ENCODE data around the gene KRT4. TPM values are rescaled to one million over a fixed set of nuclear protein-coding genes. Genes with fewer than 3 reads are reported as not detected.
A peak's percentile ranks its signal among the peaks of the same experiment; 100 is the strongest.

KRT4 gene
- total and polyA plus RNA-seq, 2 experiments from 2014 or later, result not detected

DNA sequence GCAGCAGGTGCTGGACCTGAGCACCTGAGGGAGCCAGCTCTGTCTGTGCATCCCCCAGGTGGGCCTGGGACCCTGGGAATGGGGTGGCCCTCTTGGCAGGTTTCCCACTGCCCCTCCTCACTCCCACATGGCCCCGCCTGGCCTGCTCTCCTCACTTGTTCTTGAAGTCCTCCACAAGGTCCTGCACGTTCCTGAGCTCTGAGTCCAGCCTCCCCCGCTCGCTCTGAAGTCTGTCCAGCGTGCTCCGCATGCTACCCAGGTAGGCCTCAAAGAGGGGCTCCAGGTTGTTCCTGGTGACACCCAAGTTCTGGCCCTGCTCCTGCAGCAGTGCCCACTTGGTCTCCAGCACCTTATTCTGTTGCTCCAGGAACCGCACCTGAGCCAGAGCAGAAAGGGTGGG lies 17.3 kb upstream of the KRT4 start:
- Histone ChIP-seq H3K4me3 (no peak overlapping the region), H3K9me3 (ENCODE audit: low read depth) (no peaks in the 10 kb centered on the region), H3K36me3 (no peaks in the 10 kb centered on the region), H3K27me3 (no peaks in the 10 kb centered on the region), H3K27ac (no peak overlapping the region), H3K4me1 (ENCODE audit: low read depth) (no peaks in the 10 kb centered on the region)
- TF ChIP-seq, protein P1, sequence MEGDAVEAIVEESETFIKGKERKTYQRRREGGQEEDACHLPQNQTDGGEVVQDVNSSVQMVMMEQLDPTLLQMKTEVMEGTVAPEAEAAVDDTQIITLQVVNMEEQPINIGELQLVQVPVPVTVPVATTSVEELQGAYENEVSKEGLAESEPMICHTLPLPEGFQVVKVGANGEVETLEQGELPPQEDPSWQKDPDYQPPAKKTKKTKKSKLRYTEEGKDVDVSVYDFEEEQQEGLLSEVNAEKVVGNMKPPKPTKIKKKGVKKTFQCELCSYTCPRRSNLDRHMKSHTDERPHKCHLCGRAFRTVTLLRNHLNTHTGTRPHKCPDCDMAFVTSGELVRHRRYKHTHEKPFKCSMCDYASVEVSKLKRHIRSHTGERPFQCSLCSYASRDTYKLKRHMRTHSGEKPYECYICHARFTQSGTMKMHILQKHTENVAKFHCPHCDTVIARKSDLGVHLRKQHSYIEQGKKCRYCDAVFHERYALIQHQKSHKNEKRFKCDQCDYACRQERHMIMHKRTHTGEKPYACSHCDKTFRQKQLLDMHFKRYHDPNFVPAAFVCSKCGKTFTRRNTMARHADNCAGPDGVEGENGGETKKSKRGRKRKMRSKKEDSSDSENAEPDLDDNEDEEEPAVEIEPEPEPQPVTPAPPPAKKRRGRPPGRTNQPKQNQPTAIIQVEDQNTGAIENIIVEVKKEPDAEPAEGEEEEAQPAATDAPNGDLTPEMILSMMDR (IDR thresholded peaks at IDR 0.05; ENCODE audit: low read depth, low read length), result no peak
- DNase-seq (ENCODE audit: low read depth in 1 of 2, low spot score in 1 of 2), result no peak

DNA sequence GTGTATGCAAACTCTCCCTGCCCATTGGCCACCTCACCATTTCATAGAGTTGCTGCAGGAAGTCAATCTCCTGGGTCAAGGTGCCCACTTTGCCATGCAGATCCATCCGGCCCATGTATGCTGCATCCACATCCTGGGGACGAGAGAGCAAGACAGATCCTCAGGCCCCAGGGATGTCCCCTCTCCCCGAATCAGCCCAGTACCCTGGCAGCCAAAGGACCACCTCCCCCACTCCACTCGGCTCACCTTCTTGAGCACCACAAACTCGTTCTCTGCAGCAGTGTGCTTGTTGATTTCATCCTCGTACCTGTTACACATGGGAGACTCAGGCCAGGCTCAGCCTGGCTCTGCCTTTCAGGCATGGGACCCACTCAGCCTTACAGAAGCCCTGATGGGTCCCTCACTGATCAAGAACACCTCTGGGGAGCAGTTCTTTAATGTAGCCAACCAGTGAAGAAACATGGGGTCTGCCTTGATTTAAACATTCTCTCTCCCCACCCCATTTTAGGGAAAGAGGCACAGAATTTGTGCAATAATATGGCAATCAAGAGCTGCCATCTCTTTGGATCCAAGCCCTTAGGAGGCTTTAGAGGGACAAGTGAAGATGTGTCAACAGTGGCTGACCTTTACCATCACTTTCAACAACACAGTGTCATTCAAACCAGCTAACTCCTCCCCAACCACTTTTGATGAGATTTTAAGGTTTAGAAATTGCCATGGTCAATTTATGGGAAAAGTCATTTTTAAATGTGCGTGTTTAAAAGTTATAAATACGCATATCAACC lies 16.3 kb upstream of the KRT4 start:
- no peak overlapping the region for H3K27ac ChIP-seq

DNA sequence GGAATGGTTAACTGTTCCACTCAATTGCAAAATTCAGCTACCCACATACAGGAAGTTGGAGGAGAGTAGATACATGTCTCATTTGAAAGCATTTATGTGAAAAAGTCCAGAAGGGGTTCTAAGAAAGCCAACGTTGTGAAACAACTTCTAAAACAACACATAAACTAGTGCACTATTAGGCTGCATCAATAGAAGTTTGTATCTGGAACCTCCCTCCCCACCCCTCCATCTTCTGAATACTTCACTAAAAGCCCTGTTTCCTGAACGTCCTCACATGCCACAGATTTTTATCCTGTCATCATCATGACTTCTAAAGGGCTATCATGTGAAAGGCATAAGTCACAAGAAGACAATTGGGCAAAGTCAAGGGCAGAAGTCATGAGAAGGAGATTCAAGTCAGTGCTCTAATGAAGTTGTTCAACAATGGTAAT lies 14.7 kb upstream of the KRT4 start:
- H3K4me3 ChIP-seq, result no peak overlapping the region

More for the DNA sequence above, 16.3 kb upstream of the KRT4 start:
- H3K4me3 ChIP-seq, result no peak overlapping the region
- DNase-seq (ENCODE audit: low read depth in 1 of 2, low spot score in 1 of 2), result no peak
- H3K4me1 ChIP-seq (ENCODE audit: low read depth), result no peaks in the 10 kb centered on the region
- H3K27me3 ChIP-seq, result no peaks in the 10 kb centered on the region
- no peaks in the 10 kb centered on the region for H3K9me3 ChIP-seq (ENCODE audit: low read depth)
- TF ChIP-seq, protein P1 (IDR thresholded peaks at IDR 0.05; ENCODE audit: low read depth, low read length), result no peak
- H3K36me3 ChIP-seq, result no peaks in the 10 kb centered on the region

DNA sequence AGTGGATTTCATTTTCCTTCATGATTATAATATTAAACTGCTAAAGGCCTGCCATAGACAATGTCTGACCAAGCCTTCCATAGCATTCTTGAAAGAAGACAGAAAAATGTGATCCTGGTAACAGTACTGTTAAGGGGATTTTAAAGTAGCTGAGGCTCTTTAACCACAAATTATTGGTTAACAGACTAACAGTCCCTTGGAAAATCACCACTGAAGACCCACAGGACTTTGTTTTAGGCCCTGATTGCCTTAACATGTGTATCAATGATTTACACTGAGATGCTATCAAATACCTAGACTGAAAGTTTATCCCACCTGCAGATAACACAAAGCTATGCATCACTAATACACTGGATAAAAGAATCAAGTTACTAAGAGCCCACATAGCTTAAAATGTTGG lies 14.2 kb upstream of the KRT4 start:
- no peaks in the 10 kb centered on the region for H3K9me3 ChIP-seq (ENCODE audit: low read depth)
- no peak overlapping the region for H3K4me3 ChIP-seq
- H3K36me3 ChIP-seq, result no peaks in the 10 kb centered on the region
- H3K27me3 ChIP-seq, result no peaks in the 10 kb centered on the region
- no peak for DNase-seq (ENCODE audit: low read depth in 1 of 2, low spot score in 1 of 2)
- no peaks in the 10 kb centered on the region for H3K4me1 ChIP-seq (ENCODE audit: low read depth)
- no peak overlapping the region for H3K27ac ChIP-seq
- TF ChIP-seq, protein P1 (IDR thresholded peaks at IDR 0.05; ENCODE audit: low read depth, low read length), result no peak

More for the DNA sequence above, 14.7 kb upstream of the KRT4 start:
- Histone ChIP-seq H3K4me1 (ENCODE audit: low read depth) (no peaks in the 10 kb centered on the region), H3K27me3 (no peaks in the 10 kb centered on the region), H3K27ac (no peak overlapping the region), H3K9me3 (ENCODE audit: low read depth) (no peaks in the 10 kb centered on the region), H3K36me3 (no peaks in the 10 kb centered on the region)
- TF ChIP-seq, protein P1 (IDR thresholded peaks at IDR 0.05; ENCODE audit: low read depth, low read length), result no peak
- peak in 1 of 2 donors; percentile 65 for DNase-seq (ENCODE audit: low read depth in 1 of 2, low spot score in 1 of 2)

DNA sequence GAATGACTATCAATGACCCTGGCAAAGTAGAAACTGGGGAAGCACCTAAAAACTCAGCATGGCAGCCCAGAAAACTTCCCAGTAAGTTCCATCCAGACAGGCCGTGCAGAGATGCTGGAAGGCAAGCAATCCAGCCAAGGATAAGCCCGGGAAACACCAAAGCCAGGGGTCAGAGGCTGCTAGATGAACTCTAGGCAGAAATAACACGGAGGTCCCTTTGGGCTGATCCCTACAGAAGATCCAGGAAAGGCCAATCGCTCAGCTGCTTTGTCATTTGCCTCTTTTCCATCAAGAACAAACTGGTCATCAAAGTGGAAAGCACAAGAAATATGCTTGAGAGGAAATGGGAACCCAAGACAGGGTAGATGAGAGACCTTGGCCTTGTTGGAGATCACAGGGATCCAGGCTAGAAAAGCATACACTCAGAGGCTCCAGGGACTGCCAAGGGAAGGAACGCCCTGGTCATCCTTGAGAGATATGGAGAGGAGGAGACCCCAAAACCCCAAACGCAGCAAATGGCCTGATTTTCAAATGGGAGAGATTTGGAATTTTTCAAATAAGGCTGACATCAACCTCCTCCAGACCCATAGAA lies 13.7 kb upstream of the KRT4 start:
- Histone ChIP-seq H3K9me3 (ENCODE audit: low read depth) (no peaks in the 10 kb centered on the region), H3K27ac (no peak overlapping the region)

More for the DNA sequence above, 13.7 kb upstream of the KRT4 start:
- no peaks in the 10 kb centered on the region for H3K36me3 ChIP-seq
- H3K4me3 ChIP-seq, result no peak overlapping the region
- TF ChIP-seq, protein P1 (IDR thresholded peaks at IDR 0.05; ENCODE audit: low read depth, low read length), result no peak
- H3K27me3 ChIP-seq, result no peaks in the 10 kb centered on the region
- DNase-seq (ENCODE audit: low read depth in 1 of 2, low spot score in 1 of 2), result no peak
- no peaks in the 10 kb centered on the region for H3K4me1 ChIP-seq (ENCODE audit: low read depth)
